Hepatocyte (in vitro differentiated cells): Measurements from ENCODE around the gene ASB16. TPM values are rescaled to one million over a fixed set of nuclear protein-coding genes. Genes with fewer than 3 reads are reported as not detected.

Source experiments
- DNase-seq: peaks from one replicate; pipeline ENCODE4 v3.0.0-alpha.2; 2016; ENCODE audit warnings: low spot score
- H2AFZ ChIP-seq: fragments of 200-600 bp; sonication (generic); 2 replicates; pipeline ENCODE4 v1.6.0; 2016; ENCODE audit warnings: antibody characterized with exemption, mild to moderate bottlenecking
- H3K27ac ChIP-seq: fragments of 200-600 bp; sonication (generic); 2 replicates; pipeline ENCODE4 v1.5.1; 2016; ENCODE audit warnings: mild to moderate bottlenecking
- H3K27me3 ChIP-seq: fragments of 200-600 bp; sonication (generic); 2 replicates; pipeline ENCODE4 v1.6.1; 2016
- H3K36me3 ChIP-seq: fragments of 200-600 bp; sonication (generic); replicated peaks from 2 replicates; pipeline ENCODE4 v1.5.1; 2016; ENCODE audit warnings: low read depth; ENCODE audit not compliant: insufficient read depth
- H3K4me1 ChIP-seq: fragments of 200-600 bp; sonication (generic); 2 replicates; pipeline ENCODE4 v1.5.1; 2016; ENCODE audit warnings: mild to moderate bottlenecking, moderate library complexity; ENCODE audit not compliant: insufficient read depth
- H3K4me2 ChIP-seq: fragments of 200-600 bp; sonication (generic); 2 replicates; pipeline ENCODE4 v1.6.0; 2016
- H3K4me3 ChIP-seq: fragments of 200-600 bp; sonication (generic); 2 replicates; pipeline ENCODE4 v1.5.1; 2016; ENCODE audit warnings: mild to moderate bottlenecking
- H3K79me2 ChIP-seq: fragments of 200-600 bp; sonication (generic); 2 replicates; pipeline ENCODE4 v1.6.0; 2017; ENCODE audit warnings: mild to moderate bottlenecking
- H3K9me2 ChIP-seq: fragments of 200-600 bp; sonication (generic); replicated peaks from 2 replicates; pipeline ENCODE4 v1.6.0; 2017; ENCODE audit warnings: mild to moderate bottlenecking; ENCODE audit not compliant: insufficient read depth
- H3K9me3 ChIP-seq: fragments of 200-600 bp; sonication (generic); 2 replicates; pipeline ENCODE4 v1.5.1; 2016; ENCODE audit warnings: low read depth, mild to moderate bottlenecking
- H4K20me1 ChIP-seq: fragments of 200-600 bp; sonication (generic); 2 replicates; pipeline ENCODE4 v1.6.0; 2016; ENCODE audit warnings: mild to moderate bottlenecking; ENCODE audit not compliant: insufficient read depth, poor library complexity, severe bottlenecking
- CTCF ChIP-seq: fragments of 200-600 bp; sonication (generic); IDR thresholded peaks from 2 replicates; pipeline ENCODE4 v1.5.1; 2016; ENCODE audit warnings: antibody characterized with exemption, mild to moderate bottlenecking; ENCODE audit not compliant: poor library complexity
- EZH2 ChIP-seq: fragments of 200-600 bp; sonication (generic); IDR thresholded peaks from 2 replicates; pipeline ENCODE4 v1.6.1; 2016; ENCODE audit warnings: antibody characterized with exemption, mild to moderate bottlenecking, borderline replicate concordance
- EZH2phosphoT487 ChIP-seq: fragments of 200-600 bp; sonication (generic); IDR thresholded peaks from one replicate; pipeline ENCODE4 v1.6.1; 2018; ENCODE audit warnings: antibody characterized with exemption, mild to moderate bottlenecking, low read depth, moderate library complexity; ENCODE audit not compliant: unreplicated experiment, severe bottlenecking
- WGBS: methylation state at CpG from one replicate; pipeline ENCODE4 v1.1.6; 2016; ENCODE audit warnings: low lambda C conversion rate; ENCODE audit errors: missing lambda C conversion rate; 5-methylcytosine and 5-hydroxymethylcytosine counted together
- polyA plus RNA-seq: library from polyadenylated mRNA; unstranded; fragments of >200 nt; fragmentation: Nextera tagmentation; extraction: Ambion mirVana; gene quantifications from 2 replicates; pipeline ENCODE4 v1.2.1, GENCODE V29; 2016
- total RNA-seq: library from RNA; depleted of rRNA; stranded (reverse); fragments of >200 nt; gene quantifications from 2 replicates; pipeline ENCODE4 v1.2.3, GENCODE V29; 2014

The ASB16 gene
- total and polyA plus RNA-seq, 2 experiments from 2014 or later, result 0.23 to 0.71 TPM

- Histone ChIP-seq H3K4me1 (peaks cover 12% of the 10 kb centered on the region), H3K79me2 (peaks cover 26% of the 10 kb centered on the region), H2AFZ (no peak overlapping the region), H3K4me3 (no peak overlapping the region), H3K27ac (no peak overlapping the region), H4K20me1 (peaks cover 20% of the 10 kb centered on the region), H3K9me3 (no peaks in the 10 kb centered on the region), H3K9me2 (no peaks in the 10 kb centered on the region), H3K36me3 (peaks cover 3% of the 10 kb centered on the region), H3K27me3 (no peaks in the 10 kb centered on the region), H3K4me2 (no peak overlapping the region)
- no peak for DNase-seq
- TF ChIP-seq EZH2phosphoT487, result no peak
- TF ChIP-seq EZH2, result no peak
- TF ChIP-seq CTCF, result no peak
- 97% methylated on average over 15 of the region's 15 CpGs for WGBS
These were observed 43.1 kb downstream of the ASB16 start for GRCh38 chr17:44213403-44214229.

GRCh38 chr17:44214230-44214494 is 43.7 kb downstream of the ASB16 start:
- H3K4me1 ChIP-seq, result peaks cover 12% of the 10 kb centered on the region

GRCh38 chr17:44214896-44215295 is 44.4 kb downstream of the ASB16 start:
- Histone ChIP-seq H3K4me1 (peaks cover 12% of the 10 kb centered on the region), H3K27ac (no peak overlapping the region), H3K4me2 (no peak overlapping the region), H3K9me3 (no peaks in the 10 kb centered on the region), H3K9me2 (no peaks in the 10 kb centered on the region), H3K36me3 (peaks cover 3% of the 10 kb centered on the region), H2AFZ (no peak overlapping the region), H3K79me2 (peaks cover 28% of the 10 kb centered on the region), H3K27me3 (no peaks in the 10 kb centered on the region), H3K4me3 (no peak overlapping the region), H4K20me1 (peaks cover 20% of the 10 kb centered on the region)
- TF ChIP-seq EZH2phosphoT487 (no peak), EZH2 (no peak), CTCF (no peak)
- 98% methylated on average over 6 of the region's 6 CpGs for whole genome bisulfite sequencing
- no peak for DNase-seq

More at GRCh38 chr17:44214230-44214494, 43.7 kb downstream of the ASB16 start:
- Histone ChIP-seq H2AFZ (no peak overlapping the region), H3K27ac (no peak overlapping the region), H3K9me2 (no peaks in the 10 kb centered on the region), H3K79me2 (peaks cover 27% of the 10 kb centered on the region), H3K9me3 (no peaks in the 10 kb centered on the region), H3K27me3 (no peaks in the 10 kb centered on the region), H3K4me2 (no peak overlapping the region), H3K4me3 (no peak overlapping the region), H3K36me3 (peaks cover 3% of the 10 kb centered on the region), H4K20me1 (peaks cover 20% of the 10 kb centered on the region)
- WGBS, result 91% methylated on average over 1 of the region's 1 CpG
- TF ChIP-seq EZH2phosphoT487, result no peak
- TF ChIP-seq CTCF, result no peak
- DNase-seq, result no peak
